HG03460 (cell line): ENCODE results near the gene PLEKHG3.
"Not testable (repeated sequence)": the region's sequence is repeated elsewhere in the genome, so short reads cannot be mapped to it uniquely, and the experiment has no call there.

Experiments
- ATAC-seq: cut with Tn5 transposase; IDR thresholded peaks from one replicate; pipeline ENCODE4 v1.9.1; 2021; ENCODE audit not compliant: unreplicated experiment

PLEKHG3 gene

DNA sequence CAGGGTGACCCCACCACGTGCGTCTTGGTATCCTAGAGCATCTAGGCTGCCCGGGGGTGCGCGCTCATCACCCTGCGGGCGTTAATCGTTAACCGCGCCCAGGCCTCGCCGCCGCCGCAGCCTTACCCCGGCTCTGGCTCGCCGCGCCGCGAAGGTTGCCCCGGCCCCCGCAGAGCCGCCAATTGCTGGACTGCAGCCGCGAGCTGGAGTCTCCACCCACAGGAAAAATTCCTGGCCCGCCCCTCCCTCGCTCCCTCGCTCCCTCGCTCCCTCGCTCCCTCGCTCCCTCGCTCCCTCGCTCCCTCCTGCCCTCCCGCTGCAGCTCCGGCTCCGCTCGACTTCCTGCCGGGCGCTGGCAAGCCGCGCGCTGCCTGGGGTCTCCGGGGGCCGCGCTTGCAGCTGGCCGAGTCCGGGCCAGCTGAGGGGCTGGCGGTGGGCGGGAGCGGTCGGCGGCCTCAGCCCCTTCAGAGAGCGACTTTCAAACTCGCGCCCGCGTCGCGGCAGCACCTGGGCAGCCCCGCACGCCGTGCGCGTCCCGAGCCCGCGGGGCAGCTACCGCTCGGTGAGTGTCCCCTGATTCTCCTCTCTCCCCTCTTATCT is at the start of gene PLEKHG3:
TSS of gene PLEKHG3 (plus strand) at position 282 of the 600 bp plus-strand sequence. CDS start 23,208 bp downstream, outside the sequence.
- no peak for ATAC-seq

DNA sequence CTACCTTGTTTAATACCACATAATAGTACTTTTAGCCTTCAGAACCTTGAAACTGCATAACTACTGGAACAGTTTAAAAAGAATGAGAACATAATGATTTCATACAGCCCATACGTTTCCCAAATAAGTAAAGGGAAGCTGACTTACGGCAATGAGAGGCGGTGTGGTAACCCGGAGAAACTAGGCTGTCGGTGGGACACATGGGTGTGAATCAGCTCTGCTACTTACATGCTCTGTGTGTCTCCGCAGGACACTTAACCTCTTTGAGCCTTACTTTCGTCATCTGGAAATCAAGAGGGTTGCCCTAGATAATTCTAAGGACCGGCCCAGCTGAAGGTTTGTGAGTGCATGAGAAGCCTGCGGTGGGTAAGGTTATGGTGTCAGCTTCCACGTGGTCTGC is 49.3 kb upstream of the PLEKHG3 start:
- ATAC-seq: no peak

GRCh38 chr14:64656986-64657385 is 47.2 kb upstream of the PLEKHG3 start:
- ATAC-seq: no peak

DNA sequence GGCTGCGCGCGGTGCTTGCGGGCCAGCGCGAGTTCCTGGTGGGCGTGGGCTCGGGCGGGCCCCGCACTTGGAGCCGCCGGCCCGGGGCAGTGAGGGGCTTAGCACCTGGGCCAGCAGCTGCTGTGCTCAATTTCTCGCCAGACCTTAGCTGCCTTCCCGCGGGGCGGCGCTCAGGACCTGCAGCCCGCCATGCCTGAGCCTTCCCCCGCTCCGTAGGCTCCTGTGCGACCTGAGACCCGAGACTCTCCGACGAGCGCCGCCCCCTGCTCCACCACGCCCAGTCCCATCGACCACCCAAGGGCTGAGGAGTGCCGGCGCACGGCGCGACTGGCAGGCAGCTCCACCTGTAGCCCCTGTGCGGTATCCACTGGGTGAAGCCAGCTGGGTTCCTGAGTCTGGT is 46.0 kb upstream of the PLEKHG3 start:
- ATAC-seq: no peak

DNA sequence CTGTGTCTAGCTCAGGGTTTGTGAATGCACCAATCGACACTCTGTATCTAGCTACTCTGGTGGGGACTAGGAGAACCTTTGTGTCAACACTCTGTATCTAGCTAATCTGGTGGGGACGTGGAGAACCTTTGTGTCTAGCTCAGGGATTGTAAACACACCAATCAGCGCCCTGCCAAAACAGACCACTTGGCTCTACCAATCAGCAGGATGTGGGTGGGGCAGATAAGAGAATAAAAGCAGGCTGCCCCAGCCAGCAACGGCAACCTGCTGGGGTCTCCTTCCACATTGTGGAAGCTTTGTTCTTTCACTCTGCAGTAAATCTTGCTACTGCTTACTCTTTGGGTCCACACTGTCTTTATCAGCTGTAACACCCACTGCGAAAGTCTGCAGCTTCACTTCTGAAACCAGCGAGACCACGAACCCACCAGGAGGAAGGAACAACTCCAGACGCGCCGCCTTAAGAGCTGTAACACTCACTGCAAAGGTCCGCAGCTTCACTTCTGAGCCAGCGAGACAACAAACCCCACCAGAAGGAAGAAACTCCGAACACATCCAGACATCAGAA is 45.4 kb upstream of the PLEKHG3 start:
- ATAC-seq: not testable (repeated sequence)

DNA sequence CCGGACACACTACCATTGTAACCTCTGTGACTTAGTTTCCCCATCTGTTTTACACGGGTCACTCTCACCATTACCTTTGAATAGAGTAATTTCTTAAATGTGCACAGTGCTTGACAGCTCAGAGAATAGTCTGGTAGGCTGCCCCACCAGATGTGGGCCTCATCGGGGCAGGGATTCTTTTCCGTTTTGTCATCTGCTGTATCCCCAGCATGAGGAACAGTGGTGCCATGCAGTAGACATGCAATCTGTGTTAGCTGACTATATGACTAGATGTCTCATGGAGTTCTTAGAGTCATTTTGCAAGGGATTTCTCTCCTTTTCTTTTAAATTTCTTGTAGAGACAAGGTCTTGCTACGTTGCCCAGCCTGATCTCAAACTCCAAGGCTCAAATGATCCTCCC is 44.9 kb upstream of the PLEKHG3 start:
- ATAC-seq: no peak

GRCh38 chr14:64663174-64663573 is 41.0 kb upstream of the PLEKHG3 start:
- ATAC-seq: no peak

- ATAC-seq: no peak
Measured at GRCh38 chr14:64671591-64671990, 32.6 kb upstream of the PLEKHG3 start.

- no peak for ATAC-seq
Measured at GRCh38 chr14:64673316-64673715, 30.9 kb upstream of the PLEKHG3 start.

DNA sequence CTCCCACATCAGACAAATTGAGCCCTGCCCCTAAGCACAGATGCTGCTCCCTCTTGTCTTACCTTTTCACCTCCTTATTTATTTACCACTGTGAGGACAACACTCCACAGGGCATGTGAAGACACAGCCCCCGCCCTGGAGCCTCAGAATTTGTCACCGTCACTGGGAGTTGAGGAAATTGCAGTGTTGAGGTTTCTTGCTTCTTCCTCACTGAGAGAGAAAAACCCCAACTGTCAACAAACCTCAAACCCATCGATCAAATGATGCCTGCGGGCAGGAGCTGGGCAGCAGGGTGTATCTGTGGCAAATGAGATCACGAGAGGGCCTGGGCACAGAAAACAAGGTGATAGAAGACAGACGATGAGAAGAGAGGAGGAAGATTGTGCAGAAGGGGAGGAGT is 30.5 kb upstream of the PLEKHG3 start:
- no peak for ATAC-seq

DNA sequence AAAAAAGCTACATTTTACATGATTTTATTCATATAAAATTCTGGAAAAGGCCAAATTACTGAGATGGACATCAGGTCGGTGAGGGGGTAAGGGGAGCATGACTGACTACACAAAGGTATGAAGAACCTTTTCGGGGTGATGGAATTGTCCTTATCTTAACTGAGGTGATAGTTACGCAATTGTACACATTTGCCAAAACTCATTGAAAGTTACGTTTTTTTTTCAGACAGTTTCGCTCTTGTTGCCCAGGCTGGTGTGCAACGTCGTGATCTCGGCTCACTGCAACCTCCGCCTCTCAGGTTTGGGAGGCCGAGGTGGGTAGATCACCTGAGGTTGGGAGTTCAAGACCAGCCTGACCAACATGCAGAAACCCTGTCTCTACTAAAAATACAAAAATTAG is 29.4 kb upstream of the PLEKHG3 start:
- ATAC-seq: no peak

DNA sequence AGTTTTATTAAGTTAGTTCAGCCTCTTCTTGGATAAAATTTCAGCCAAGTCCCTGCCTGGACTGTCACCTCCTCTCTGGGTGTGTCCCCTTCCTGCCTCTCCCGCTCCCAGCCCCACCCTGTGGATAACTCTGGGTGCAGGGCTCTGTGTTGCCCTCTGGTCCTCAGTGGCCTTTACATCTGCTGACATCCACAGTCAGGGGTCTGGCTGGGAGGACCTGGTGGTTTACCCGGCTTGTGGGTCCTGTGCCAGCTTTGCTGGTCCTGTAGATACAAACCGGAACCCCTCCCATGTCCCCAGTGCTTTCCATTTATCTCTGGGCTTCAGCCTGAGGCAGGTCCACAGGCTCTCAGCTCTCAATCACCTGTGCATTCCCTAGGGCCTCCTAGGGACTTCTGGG is 28.9 kb upstream of the PLEKHG3 start:
- no peak for ATAC-seq

GRCh38 chr14:64676410-64677008 is 27.7 kb upstream of the PLEKHG3 start:
- ATAC-seq: no peak

- ATAC-seq: no peak
Measured at GRCh38 chr14:64680013-64680713, 24.1 kb upstream of the PLEKHG3 start.

- no peak for ATAC-seq
Measured at GRCh38 chr14:64680714-64681065, 23.5 kb upstream of the PLEKHG3 start.

DNA sequence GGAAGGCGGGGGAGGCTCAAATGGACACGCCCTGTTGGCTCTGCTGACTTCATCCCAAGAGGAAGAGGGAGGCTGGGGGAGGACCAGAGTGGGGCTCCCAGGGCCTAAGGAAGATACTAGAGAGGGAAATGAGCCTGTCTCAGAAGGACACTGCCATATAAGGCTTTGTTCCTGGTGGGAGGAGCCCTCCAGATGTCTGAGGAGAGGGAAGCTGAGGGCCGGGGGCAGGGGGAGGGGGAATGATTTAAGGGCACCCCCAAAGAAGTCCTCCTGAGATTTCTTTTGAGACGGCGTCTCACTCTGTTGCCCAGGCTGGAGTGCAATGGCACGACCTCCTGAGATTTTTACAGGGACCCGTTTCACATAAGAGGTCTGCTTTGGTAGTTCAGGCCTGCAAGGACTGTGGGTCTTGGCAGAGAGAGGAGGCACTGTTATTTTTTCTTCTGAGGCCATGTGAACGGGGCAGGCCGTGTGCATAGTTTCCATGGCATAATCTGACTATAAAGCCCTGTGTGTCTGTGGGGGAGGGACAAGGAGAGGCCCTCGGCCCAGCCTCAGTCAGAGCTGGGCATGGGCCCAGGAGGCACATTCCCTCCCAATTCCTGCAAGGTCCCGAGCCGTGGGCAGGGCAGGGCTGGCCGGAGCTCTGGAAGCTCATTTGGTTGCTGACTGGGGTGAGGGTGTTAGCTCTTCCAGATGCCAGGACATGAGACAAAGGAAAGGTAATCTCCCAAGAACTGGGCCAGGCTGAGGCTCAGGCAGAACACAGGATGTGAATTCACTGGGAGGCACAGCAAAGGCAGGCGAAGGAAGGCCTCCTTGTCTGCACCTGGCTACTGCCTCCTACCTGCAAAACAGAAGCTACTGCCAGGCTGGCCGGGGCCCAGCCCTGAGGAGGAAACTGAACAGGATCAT is 22.2 kb upstream of the PLEKHG3 start:
- no peak for ATAC-seq

- ATAC-seq: no peak
Measured at GRCh38 chr14:64682843-64683242, 21.4 kb upstream of the PLEKHG3 start.

- no peak for ATAC-seq
Measured at GRCh38 chr14:64683264-64683663, 21.0 kb upstream of the PLEKHG3 start.

- no peak for ATAC-seq
Measured at GRCh38 chr14:64684091-64684490, 20.1 kb upstream of the PLEKHG3 start.

DNA sequence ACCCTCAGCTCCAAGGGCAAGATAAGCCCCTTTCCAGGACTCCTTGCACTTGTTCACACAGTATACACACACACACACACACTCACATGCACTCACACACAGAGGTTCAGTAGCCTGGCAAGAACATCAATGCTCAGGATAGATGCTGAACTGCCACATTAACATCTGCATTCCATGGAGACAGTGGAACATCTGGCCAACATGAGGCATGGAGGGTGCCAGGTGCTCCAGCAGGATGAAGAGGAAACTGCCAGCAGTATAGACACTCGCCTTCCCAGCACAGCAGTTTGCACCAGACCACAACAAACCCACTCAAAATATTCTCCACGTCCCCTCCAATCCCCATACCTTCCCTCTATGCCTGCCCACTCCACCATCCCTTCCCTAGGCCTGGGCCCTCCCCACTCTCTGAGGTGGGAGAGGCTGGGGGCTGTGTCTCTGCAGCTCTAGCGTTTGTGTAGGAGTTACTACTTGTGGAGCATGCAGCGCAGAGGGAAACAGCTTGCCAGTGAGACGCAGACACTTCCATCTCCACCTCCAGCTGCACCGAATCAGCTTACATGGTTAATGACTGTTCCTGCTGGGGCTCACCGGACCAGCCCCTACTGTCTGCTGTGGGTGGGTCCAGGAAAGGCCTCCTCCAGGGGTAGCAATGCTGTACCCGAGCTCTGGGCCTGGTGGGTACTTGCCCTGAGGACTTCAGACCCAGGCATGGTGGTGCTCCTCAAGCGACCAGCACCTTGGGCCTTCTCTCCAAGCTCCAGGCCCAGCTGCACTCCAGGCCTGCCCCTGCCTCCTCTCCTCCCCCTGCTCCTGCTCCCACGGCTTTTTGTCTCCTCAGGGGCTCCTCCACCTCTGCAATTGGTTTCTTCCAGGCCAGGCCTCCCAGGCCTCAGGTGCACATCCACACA is 18.6 kb upstream of the PLEKHG3 start:
- no peak for ATAC-seq
